WTC11 (cell line): Measurements from ENCODE around the gene PRDM15. TPM values are rescaled to one million over a fixed set of nuclear protein-coding genes. Genes with fewer than 3 reads are reported as not detected.

ENCODE experiments used
- ATAC-seq: fragments of 200-7000 bp; cut with Tn5 transposase; 2 replicates; pipeline ENCODE4 v1.10.0; 2021; ENCODE audit warnings: mild to moderate bottlenecking, moderate library complexity
- CTCF ChIA-PET: fragments of 300-600 bp; sonication (Branson Sonifier 250); formaldehyde crosslinking; loops from one replicate; lab custom pipeline; 2021; ENCODE audit warnings: antibody characterized with exemption; lab: Charles Lee
- POLR2A ChIA-PET: fragments of 350-600 bp; sonication (Branson Sonifier 250); formaldehyde crosslinking; loops from one replicate; lab custom pipeline; 2021; ENCODE audit warnings: antibody characterized with exemption; lab: Charles Lee
- DNase-seq: peaks from one replicate; pipeline ENCODE4 v3.0.0; 2021; ENCODE audit warnings: low spot score
- H3K27ac Mint-ChIP-seq: 2 replicates; pipeline ENCODE4 v1.8.0; 2021; ENCODE audit warnings: mixed read lengths
- H3K27me3 Mint-ChIP-seq: 2 replicates; pipeline ENCODE4 v1.8.0; 2021; ENCODE audit warnings: low read depth, mild to moderate bottlenecking, moderate library complexity, mixed read lengths
- H3K36me3 Mint-ChIP-seq: 2 replicates; pipeline ENCODE4 v1.8.0; 2021; ENCODE audit warnings: mixed read lengths
- H3K4me1 Mint-ChIP-seq: 2 replicates; pipeline ENCODE4 v1.8.0; 2022; ENCODE audit warnings: mixed read lengths
- H3K4me3 Mint-ChIP-seq: 2 replicates; pipeline ENCODE4 v1.8.0; 2021; ENCODE audit warnings: mild to moderate bottlenecking, moderate library complexity, mixed read lengths
- H3K9me3 Mint-ChIP-seq: 2 replicates; pipeline ENCODE4 v1.8.0; 2021; ENCODE audit warnings: mixed read lengths
- EMX1 ChIP-seq: fragments of 250-450 bp; sonication (Bioruptor Pico); IDR thresholded peaks from 2 replicates; pipeline ENCODE4 v1.8.0; 2021; ENCODE audit warnings: mild to moderate bottlenecking
- FOXJ3 ChIP-seq: sonication (generic); formaldehyde crosslinking; IDR thresholded peaks from 2 replicates; pipeline ENCODE4 v1.9.0; 2021; ENCODE audit warnings: missing genetic modification reagents, mild to moderate bottlenecking, borderline replicate concordance
- IRF2 ChIP-seq: sonication (generic); formaldehyde crosslinking; IDR thresholded peaks from 2 replicates; pipeline ENCODE4 v1.8.0; 2022; ENCODE audit warnings: low read depth, missing genetic modification reagents, borderline replicate concordance
- JAZF1 ChIP-seq: fragments of 250-450 bp; sonication (Bioruptor Pico); IDR thresholded peaks from 2 replicates; pipeline ENCODE4 v1.9.0; 2021; ENCODE audit warnings: moderate library complexity, mild to moderate bottlenecking, inconsistent platforms
- NR1H2 ChIP-seq: sonication (generic); formaldehyde crosslinking; IDR thresholded peaks from 2 replicates; pipeline ENCODE4 v1.9.0; 2021; ENCODE audit warnings: mild to moderate bottlenecking, moderate library complexity, missing genetic modification reagents
- OVOL2 ChIP-seq: fragments of 250-450 bp; sonication (Bioruptor Pico); IDR thresholded peaks from 2 replicates; pipeline ENCODE4 v1.9.0; 2021; ENCODE audit warnings: mild to moderate bottlenecking, borderline replicate concordance
- PRRX2 ChIP-seq: fragments of 250-450 bp; sonication (Bioruptor Pico); IDR thresholded peaks from 2 replicates; pipeline ENCODE4 v1.8.0; 2021; ENCODE audit warnings: mild to moderate bottlenecking
- RELA ChIP-seq: sonication (generic); formaldehyde crosslinking; IDR thresholded peaks from 2 replicates; pipeline ENCODE4 v1.8.1; 2022; ENCODE audit warnings: missing genetic modification reagents, mild to moderate bottlenecking, borderline replicate concordance
- SMAD3 ChIP-seq: sonication (generic); formaldehyde crosslinking; IDR thresholded peaks from 2 replicates; pipeline ENCODE4 v1.8.0; 2022; ENCODE audit warnings: missing genetic modification reagents, mild to moderate bottlenecking, borderline replicate concordance
- ZNF263 ChIP-seq: sonication (generic); formaldehyde crosslinking; IDR thresholded peaks from 2 replicates; pipeline ENCODE4 v1.8.1; 2022; ENCODE audit warnings: low read depth, mild to moderate bottlenecking, moderate library complexity, missing genetic modification reagents
- total RNA-seq: library from RNA; stranded (reverse); gene quantifications from 3 replicates; pipeline ENCODE4 v1.2.3, GENCODE V29; 2021
- TF ChIP-seq, protein P1 (sequence below): sonication (generic); formaldehyde crosslinking; IDR thresholded peaks from 2 replicates; pipeline ENCODE4 v1.8.1; 2023; ENCODE audit warnings: mild to moderate bottlenecking, missing genetic modification reagents
- TF ChIP-seq, protein P2 (sequence below): fragments of 250-450 bp; sonication (Bioruptor Pico); IDR thresholded peaks from 2 replicates; pipeline ENCODE4 v2.1.2; 2022; ENCODE audit warnings: mild to moderate bottlenecking, moderate library complexity
- TF ChIP-seq, protein P3 (sequence below): sonication (generic); formaldehyde crosslinking; conservative IDR thresholded peaks from 2 replicates; pipeline ENCODE4 v1.8.1; 2023; ENCODE audit warnings: mild to moderate bottlenecking, low read depth, missing genetic modification reagents, moderate library complexity
- TF ChIP-seq, protein P4 (sequence below): sonication (generic); formaldehyde crosslinking; IDR thresholded peaks from 2 replicates; pipeline ENCODE4 v1.8.0; 2023; ENCODE audit warnings: mild to moderate bottlenecking, missing genetic modification reagents
- TF ChIP-seq, protein P5 (sequence below): sonication (generic); formaldehyde crosslinking; IDR thresholded peaks from 2 replicates; pipeline ENCODE4 v1.8.0; 2022; ENCODE audit warnings: mild to moderate bottlenecking, missing genetic modification reagents
- TF ChIP-seq, protein P6 (sequence below): fragments of 250-450 bp; sonication (Bioruptor Pico); conservative IDR thresholded peaks from 2 replicates; pipeline ENCODE4 v1.9.0; 2021; ENCODE audit warnings: mild to moderate bottlenecking
- TF ChIP-seq, protein P7 (sequence below): sonication (generic); formaldehyde crosslinking; conservative IDR thresholded peaks from 2 replicates; pipeline ENCODE4 v1.8.1; 2022; ENCODE audit warnings: mild to moderate bottlenecking, missing genetic modification reagents
- TF ChIP-seq, protein P8 (sequence below): sonication (generic); formaldehyde crosslinking; IDR thresholded peaks from 2 replicates; pipeline ENCODE4 v1.8.0; 2023; ENCODE audit warnings: missing genetic modification reagents

The PRDM15 gene
- total RNA-seq, 1 experiment from 2014 or later: 12.9 TPM

DNA sequence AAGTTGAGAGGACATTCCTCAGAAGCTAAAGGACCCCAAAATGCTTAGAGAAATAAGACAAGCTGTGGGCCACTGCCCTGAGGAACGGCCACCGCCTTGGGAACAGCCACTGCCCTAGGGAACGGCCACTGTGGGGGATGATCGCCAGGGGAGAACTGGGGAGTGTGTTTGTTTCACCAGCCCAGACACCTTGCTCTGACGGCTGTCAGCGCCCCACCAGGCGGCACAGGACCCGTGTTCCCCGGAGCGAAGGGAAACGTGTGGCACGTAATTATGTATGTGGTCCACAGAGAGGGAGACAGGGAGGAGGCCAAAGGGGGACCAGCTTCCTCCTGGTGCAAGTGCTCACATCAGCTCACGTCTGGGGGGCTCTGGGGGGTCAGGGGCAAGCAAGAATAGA lies 66.5 kb downstream of the PRDM15 start:
- no peaks in the 10 kb centered on the region for H3K27me3 Mint-ChIP-seq
- no peak for ATAC-seq

DNA sequence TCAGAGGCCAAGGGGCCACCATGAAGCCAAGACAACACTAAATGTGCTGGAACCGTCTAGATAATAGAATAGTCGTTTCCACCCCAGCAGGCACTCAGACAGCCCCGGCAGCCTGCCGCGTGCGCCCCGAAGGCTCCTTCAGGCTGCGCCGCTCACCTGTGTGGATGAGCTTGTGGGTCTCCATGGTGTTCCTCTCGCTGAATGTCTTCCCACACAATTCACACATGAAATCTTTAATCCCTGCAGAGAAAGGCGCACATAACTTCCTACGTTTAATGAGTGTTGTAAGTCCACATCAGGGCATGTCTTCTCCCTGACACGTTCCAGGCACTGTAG lies 68.6 kb downstream of the PRDM15 start:
- ChIA-PET POLR2A (no interaction called here), CTCF (interaction anchor here (0.8 to 2.4 kb wide), 3 partner anchors 51 to 500 kb away, joined by 3 to 12 read pairs (median 6); no protein-coding TSS in a partner anchor)
- no peak for TF ChIP-seq NR1H2 (CRISPR knock-in tag)
- no peak for DNase-seq
- Mint-ChIP-seq H3K27me3 (no peaks in the 10 kb centered on the region), H3K4me1 (no peaks in the 10 kb centered on the region), H3K36me3 (peaks cover 26% of the 10 kb centered on the region), H3K4me3 (no peak overlapping the region), H3K9me3 (peaks cover 12% of the 10 kb centered on the region), H3K27ac (no peak overlapping the region)
- ATAC-seq: no peak

More for the DNA sequence above, 66.5 kb downstream of the PRDM15 start:
- no peak overlapping the region for H3K4me3 Mint-ChIP-seq
- TF ChIP-seq JAZF1 (CRISPR knock-in tag) (no peak), SMAD3 (no peak), ZNF263 (CRISPR knock-in tag) (no peak)
- TF ChIP-seq, protein P1, sequence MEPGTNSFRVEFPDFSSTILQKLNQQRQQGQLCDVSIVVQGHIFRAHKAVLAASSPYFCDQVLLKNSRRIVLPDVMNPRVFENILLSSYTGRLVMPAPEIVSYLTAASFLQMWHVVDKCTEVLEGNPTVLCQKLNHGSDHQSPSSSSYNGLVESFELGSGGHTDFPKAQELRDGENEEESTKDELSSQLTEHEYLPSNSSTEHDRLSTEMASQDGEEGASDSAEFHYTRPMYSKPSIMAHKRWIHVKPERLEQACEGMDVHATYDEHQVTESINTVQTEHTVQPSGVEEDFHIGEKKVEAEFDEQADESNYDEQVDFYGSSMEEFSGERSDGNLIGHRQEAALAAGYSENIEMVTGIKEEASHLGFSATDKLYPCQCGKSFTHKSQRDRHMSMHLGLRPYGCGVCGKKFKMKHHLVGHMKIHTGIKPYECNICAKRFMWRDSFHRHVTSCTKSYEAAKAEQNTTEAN (CRISPR knock-in tag): no peak
- TF ChIP-seq, protein P2, sequence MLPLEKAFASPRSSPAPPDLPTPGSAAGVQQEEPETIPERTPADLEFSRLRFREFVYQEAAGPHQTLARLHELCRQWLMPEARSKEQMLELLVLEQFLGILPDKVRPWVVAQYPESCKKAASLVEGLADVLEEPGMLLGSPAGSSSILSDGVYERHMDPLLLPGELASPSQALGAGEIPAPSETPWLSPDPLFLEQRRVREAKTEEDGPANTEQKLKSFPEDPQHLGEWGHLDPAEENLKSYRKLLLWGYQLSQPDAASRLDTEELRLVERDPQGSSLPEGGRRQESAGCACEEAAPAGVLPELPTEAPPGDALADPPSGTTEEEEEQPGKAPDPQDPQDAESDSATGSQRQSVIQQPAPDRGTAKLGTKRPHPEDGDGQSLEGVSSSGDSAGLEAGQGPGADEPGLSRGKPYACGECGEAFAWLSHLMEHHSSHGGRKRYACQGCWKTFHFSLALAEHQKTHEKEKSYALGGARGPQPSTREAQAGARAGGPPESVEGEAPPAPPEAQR (CRISPR knock-in tag): no peak
- TF ChIP-seq, protein P3, sequence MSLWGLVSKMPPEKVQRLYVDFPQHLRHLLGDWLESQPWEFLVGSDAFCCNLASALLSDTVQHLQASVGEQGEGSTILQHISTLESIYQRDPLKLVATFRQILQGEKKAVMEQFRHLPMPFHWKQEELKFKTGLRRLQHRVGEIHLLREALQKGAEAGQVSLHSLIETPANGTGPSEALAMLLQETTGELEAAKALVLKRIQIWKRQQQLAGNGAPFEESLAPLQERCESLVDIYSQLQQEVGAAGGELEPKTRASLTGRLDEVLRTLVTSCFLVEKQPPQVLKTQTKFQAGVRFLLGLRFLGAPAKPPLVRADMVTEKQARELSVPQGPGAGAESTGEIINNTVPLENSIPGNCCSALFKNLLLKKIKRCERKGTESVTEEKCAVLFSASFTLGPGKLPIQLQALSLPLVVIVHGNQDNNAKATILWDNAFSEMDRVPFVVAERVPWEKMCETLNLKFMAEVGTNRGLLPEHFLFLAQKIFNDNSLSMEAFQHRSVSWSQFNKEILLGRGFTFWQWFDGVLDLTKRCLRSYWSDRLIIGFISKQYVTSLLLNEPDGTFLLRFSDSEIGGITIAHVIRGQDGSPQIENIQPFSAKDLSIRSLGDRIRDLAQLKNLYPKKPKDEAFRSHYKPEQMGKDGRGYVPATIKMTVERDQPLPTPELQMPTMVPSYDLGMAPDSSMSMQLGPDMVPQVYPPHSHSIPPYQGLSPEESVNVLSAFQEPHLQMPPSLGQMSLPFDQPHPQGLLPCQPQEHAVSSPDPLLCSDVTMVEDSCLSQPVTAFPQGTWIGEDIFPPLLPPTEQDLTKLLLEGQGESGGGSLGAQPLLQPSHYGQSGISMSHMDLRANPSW (CRISPR knock-in tag): no peak
- TF ChIP-seq, protein P4, sequence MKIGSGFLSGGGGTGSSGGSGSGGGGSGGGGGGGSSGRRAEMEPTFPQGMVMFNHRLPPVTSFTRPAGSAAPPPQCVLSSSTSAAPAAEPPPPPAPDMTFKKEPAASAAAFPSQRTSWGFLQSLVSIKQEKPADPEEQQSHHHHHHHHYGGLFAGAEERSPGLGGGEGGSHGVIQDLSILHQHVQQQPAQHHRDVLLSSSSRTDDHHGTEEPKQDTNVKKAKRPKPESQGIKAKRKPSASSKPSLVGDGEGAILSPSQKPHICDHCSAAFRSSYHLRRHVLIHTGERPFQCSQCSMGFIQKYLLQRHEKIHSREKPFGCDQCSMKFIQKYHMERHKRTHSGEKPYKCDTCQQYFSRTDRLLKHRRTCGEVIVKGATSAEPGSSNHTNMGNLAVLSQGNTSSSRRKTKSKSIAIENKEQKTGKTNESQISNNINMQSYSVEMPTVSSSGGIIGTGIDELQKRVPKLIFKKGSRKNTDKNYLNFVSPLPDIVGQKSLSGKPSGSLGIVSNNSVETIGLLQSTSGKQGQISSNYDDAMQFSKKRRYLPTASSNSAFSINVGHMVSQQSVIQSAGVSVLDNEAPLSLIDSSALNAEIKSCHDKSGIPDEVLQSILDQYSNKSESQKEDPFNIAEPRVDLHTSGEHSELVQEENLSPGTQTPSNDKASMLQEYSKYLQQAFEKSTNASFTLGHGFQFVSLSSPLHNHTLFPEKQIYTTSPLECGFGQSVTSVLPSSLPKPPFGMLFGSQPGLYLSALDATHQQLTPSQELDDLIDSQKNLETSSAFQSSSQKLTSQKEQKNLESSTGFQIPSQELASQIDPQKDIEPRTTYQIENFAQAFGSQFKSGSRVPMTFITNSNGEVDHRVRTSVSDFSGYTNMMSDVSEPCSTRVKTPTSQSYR: no peak
- TF ChIP-seq, all 79 proteins: peak for 0
- ChIA-PET CTCF (interaction anchor here (0.6 kb wide), 1 partner anchor 27 kb away, joined by 3 read pairs; no protein-coding TSS in a partner anchor), POLR2A (no interaction called here)
- no peak for DNase-seq
- Mint-ChIP-seq H3K36me3 (peaks cover 16% of the 10 kb centered on the region), H3K4me1 (no peaks in the 10 kb centered on the region), H3K9me3 (no peaks in the 10 kb centered on the region), H3K27ac (no peak overlapping the region)

DNA sequence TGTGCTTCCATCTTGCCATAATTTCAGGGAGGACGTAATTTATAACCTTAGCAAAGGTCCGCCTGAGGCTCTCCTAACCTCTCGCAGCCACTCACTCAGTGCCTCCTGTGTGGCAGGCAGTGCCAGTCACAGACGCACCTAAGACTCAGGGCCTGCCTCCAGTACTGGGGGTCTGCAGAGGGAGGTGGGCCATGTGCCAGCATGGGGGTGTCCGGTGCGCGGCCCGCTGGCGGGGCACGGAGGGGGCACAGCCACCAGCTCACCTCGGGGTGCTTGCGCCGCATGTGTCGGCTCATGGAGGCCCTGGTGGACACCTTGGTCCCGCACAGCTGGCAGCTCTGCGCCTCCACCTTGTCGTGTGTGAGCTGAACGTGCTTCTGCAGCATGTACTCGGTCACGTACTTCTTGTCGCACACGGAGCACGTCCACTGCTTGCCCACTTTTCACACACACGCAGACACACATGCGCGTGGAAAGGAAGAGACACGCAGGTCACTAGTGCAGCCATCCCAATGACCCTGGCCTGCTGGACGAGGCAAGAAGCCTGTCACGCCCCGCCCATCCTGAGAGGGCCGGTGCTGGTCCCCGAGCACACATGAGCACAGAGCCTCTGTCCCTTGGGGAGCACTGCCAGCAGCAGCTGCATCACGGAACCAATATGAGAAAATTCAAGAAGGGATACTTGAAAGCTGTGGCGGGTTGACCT lies 69.1 kb downstream of the PRDM15 start:
- Mint-ChIP-seq H3K4me3 (no peak overlapping the region), H3K9me3 (peaks cover 15% of the 10 kb centered on the region), H3K36me3 (peaks cover 24% of the 10 kb centered on the region), H3K27me3 (no peaks in the 10 kb centered on the region), H3K4me1 (no peaks in the 10 kb centered on the region), H3K27ac (no peak overlapping the region)
- ChIA-PET CTCF (interaction anchor here (0.8 to 2.4 kb wide), 3 partner anchors 52 to 500 kb away, joined by 3 to 12 read pairs (median 6); no protein-coding TSS in a partner anchor), POLR2A (no interaction called here)
- ATAC-seq (no peak), DNase-seq (no peak)
- no peak for TF ChIP-seq EMX1 (CRISPR knock-in tag)
- TF ChIP-seq, protein P5, sequence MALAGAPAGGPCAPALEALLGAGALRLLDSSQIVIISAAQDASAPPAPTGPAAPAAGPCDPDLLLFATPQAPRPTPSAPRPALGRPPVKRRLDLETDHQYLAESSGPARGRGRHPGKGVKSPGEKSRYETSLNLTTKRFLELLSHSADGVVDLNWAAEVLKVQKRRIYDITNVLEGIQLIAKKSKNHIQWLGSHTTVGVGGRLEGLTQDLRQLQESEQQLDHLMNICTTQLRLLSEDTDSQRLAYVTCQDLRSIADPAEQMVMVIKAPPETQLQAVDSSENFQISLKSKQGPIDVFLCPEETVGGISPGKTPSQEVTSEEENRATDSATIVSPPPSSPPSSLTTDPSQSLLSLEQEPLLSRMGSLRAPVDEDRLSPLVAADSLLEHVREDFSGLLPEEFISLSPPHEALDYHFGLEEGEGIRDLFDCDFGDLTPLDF (CRISPR knock-in tag): no peak
- TF ChIP-seq, protein P6, sequence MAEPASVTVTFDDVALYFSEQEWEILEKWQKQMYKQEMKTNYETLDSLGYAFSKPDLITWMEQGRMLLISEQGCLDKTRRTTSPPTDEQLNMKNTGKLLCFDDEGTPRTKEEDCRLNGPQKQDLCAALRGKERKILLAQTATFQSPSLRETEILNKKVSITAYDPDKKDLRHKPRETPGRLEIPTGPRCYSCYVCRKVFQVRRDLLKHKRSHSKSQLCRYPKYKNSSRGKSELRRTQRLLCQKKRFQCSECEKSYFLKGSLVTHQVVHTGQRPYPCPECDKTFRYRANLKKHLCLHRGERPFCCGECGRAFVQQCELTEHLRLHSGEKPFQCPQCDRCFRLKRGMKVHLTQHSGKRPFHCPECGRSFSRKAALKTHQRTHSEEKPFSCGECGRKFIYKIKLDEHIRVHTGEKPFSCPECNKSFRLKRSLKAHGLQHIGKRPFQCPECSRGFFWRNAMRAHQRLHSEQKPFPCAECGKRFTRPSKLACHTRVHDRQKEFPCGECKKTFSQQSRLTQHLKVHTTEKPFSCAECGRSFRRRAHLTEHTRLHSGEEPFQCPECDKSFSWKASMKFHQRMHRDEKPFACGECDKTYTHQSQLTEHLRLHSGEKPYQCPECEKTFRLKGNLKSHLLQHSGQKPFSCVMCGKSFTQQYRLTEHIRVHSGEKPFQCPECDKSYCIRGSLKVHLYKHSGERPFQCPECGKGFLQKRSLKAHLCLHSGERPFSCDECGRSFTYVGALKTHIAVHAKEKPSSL (CRISPR knock-in tag): no peak
- TF ChIP-seq, protein P7, sequence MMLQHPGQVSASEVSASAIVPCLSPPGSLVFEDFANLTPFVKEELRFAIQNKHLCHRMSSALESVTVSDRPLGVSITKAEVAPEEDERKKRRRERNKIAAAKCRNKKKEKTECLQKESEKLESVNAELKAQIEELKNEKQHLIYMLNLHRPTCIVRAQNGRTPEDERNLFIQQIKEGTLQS (CRISPR knock-in tag): no peak
- TF ChIP-seq, protein P8, sequence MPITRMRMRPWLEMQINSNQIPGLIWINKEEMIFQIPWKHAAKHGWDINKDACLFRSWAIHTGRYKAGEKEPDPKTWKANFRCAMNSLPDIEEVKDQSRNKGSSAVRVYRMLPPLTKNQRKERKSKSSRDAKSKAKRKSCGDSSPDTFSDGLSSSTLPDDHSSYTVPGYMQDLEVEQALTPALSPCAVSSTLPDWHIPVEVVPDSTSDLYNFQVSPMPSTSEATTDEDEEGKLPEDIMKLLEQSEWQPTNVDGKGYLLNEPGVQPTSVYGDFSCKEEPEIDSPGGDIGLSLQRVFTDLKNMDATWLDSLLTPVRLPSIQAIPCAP: no peak
- no peak for TF ChIP-seq IRF2 (CRISPR knock-in tag)
- TF ChIP-seq RELA (CRISPR knock-in tag): no peak
- no peak for TF ChIP-seq PRRX2
- no peak for TF ChIP-seq OVOL2 (CRISPR knock-in tag)
- TF ChIP-seq FOXJ3: no peak
